GM19193 (cell line): Measurements from ENCODE around the gene MRGPRG.

Experiments used
- POLR2A ChIP-seq: IDR thresholded peaks from 4 replicates; pipeline ENCODE4 v1.6.1; 2011; ENCODE audit not compliant: insufficient read depth, insufficient read length; ENCODE audit errors: extremely low read depth

Gene MRGPRG

GRCh38 chr11:3226846-3227567 lies 8.4 kb upstream of the MRGPRG start:
- TF ChIP-seq POLR2A: no peak

- TF ChIP-seq POLR2A: no peak
Measured at GRCh38 chr11:3225826-3226750, 7.5 kb upstream of the MRGPRG start.

- TF ChIP-seq POLR2A: no peak
Measured at GRCh38 chr11:3225159-3225758, 6.6 kb upstream of the MRGPRG start.

GRCh38 chr11:3224401-3225057 lies 5.9 kb upstream of the MRGPRG start:
- TF ChIP-seq POLR2A: no peak

GRCh38 chr11:3223932-3224381 lies 5.3 kb upstream of the MRGPRG start:
- TF ChIP-seq POLR2A: no peak

GRCh38 chr11:3222941-3223915 lies 4.6 kb upstream of the MRGPRG start:
- TF ChIP-seq POLR2A: no peak

GRCh38 chr11:3222003-3222855 lies 3.6 kb upstream of the MRGPRG start:
- no peak for TF ChIP-seq POLR2A

- no peak for TF ChIP-seq POLR2A
Measured at GRCh38 chr11:3221408-3222002, 2.9 kb upstream of the MRGPRG start.

- no peak for TF ChIP-seq POLR2A
Measured at GRCh38 chr11:3220521-3221407, 2.2 kb upstream of the MRGPRG start.

- no peak for TF ChIP-seq POLR2A
Measured at GRCh38 chr11:3220101-3220500, 1.5 kb upstream of the MRGPRG start.

GRCh38 chr11:3219281-3219892 lies 774 bp upstream of the MRGPRG start:
- TF ChIP-seq POLR2A: no peak
